ENCODE data around the gene NIPAL4.

Gene NIPAL4

DNA sequence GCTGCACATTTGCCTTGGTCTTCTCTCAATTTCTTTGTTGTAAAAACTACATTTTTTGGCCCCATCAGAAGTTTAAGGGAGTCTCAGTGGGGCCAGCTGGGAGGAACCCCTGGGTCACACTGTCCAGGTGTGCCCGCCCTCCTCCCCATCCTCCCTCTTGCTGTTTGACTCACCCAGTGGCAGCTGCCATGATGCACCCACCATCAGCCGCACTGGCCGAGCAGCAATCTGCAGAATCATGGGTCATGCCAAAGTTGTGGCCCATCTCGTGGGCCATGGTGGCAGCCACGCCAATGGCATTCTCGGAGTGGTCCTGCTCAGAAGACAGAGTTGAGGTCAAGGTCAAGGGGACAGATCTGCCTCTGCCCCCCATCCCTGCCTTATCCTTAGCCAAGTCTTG is 45.5 kb downstream of the NIPAL4 start:
- no peak overlapping the region for H3K4me3 ChIP-seq (ENCODE audit: control insufficient read depth, low read depth, low read length)
- TF ChIP-seq, protein P1, sequence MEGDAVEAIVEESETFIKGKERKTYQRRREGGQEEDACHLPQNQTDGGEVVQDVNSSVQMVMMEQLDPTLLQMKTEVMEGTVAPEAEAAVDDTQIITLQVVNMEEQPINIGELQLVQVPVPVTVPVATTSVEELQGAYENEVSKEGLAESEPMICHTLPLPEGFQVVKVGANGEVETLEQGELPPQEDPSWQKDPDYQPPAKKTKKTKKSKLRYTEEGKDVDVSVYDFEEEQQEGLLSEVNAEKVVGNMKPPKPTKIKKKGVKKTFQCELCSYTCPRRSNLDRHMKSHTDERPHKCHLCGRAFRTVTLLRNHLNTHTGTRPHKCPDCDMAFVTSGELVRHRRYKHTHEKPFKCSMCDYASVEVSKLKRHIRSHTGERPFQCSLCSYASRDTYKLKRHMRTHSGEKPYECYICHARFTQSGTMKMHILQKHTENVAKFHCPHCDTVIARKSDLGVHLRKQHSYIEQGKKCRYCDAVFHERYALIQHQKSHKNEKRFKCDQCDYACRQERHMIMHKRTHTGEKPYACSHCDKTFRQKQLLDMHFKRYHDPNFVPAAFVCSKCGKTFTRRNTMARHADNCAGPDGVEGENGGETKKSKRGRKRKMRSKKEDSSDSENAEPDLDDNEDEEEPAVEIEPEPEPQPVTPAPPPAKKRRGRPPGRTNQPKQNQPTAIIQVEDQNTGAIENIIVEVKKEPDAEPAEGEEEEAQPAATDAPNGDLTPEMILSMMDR (IDR thresholded peaks at IDR 0.05; ENCODE audit: control insufficient read depth, insufficient read depth, low read depth, low read length, missing control alignments) = no peak

GRCh38 chr5:157506066-157506590 is 46.1 kb downstream of the NIPAL4 start:
- no peak for DNase-seq (ENCODE audit: low read depth)
- H3K4me3 ChIP-seq (ENCODE audit: control insufficient read depth, low read depth, low read length) = no peak overlapping the region
- TF ChIP-seq, protein P1 (IDR thresholded peaks at IDR 0.05; ENCODE audit: control insufficient read depth, insufficient read depth, low read depth, low read length, missing control alignments) = no peak

More for the DNA sequence above, 45.5 kb downstream of the NIPAL4 start:
- no peak for DNase-seq (ENCODE audit: low read depth)

- TF ChIP-seq, protein P1 (IDR thresholded peaks at IDR 0.05; ENCODE audit: control insufficient read depth, insufficient read depth, low read depth, low read length, missing control alignments) = no peak
- H3K4me3 ChIP-seq (ENCODE audit: control insufficient read depth, low read depth, low read length) = no peak overlapping the region
- no peak for DNase-seq (ENCODE audit: low read depth)
Measured at GRCh38 chr5:157506981-157507780, 47.2 kb downstream of the NIPAL4 start.

- H3K4me3 ChIP-seq (ENCODE audit: control insufficient read depth, low read depth, low read length) = no peak overlapping the region
- TF ChIP-seq, protein P1 (IDR thresholded peaks at IDR 0.05; ENCODE audit: control insufficient read depth, insufficient read depth, low read depth, low read length, missing control alignments) = no peak
- no peak for DNase-seq (ENCODE audit: low read depth)
Measured at GRCh38 chr5:157509093-157509492, 49.1 kb downstream of the NIPAL4 start.

- no peak for DNase-seq (ENCODE audit: low read depth)
- TF ChIP-seq, protein P1 (IDR thresholded peaks at IDR 0.05; ENCODE audit: control insufficient read depth, insufficient read depth, low read depth, low read length, missing control alignments) = no peak
- no peak overlapping the region for H3K4me3 ChIP-seq (ENCODE audit: control insufficient read depth, low read depth, low read length)
Measured at GRCh38 chr5:157509587-157509986, 49.6 kb downstream of the NIPAL4 start.

GRCh38 chr5:157510682-157511081 is 50.7 kb downstream of the NIPAL4 start:
- TF ChIP-seq, protein P1 (IDR thresholded peaks at IDR 0.05; ENCODE audit: control insufficient read depth, insufficient read depth, low read depth, low read length, missing control alignments) = no peak
- H3K4me3 ChIP-seq (ENCODE audit: control insufficient read depth, low read depth, low read length) = no peak overlapping the region

More at GRCh38 chr5:157510682-157511081, 50.7 kb downstream of the NIPAL4 start:
- no peak for DNase-seq (ENCODE audit: low read depth)

All from AG09309 (cell line).